Transverse colon (tissue), 4 donors: Measurements from ENCODE around the gene VAC14. TPM values are rescaled to one million over a fixed set of nuclear protein-coding genes. Genes with fewer than 3 reads are reported as not detected.
"Not testable (repeated sequence)": the region's sequence is repeated elsewhere in the genome, so short reads cannot be mapped to it uniquely, and the experiment has no call there.

Experiments
- DNase-seq: peaks from one replicate; pipeline ENCODE4 v3.0.0-alpha.2; 2019
- H3K27ac ChIP-seq, 4 donors: fragments of 200-600 bp; sonication (generic); 2 replicates each; pipeline ENCODE4 v1.5.1; 2016 to 2018; ENCODE audit warnings: inconsistent platforms in 4 of 4
- H3K27me3 ChIP-seq: fragments of 200-600 bp; sonication (generic); 2 replicates; pipeline ENCODE4 v1.5.1; 2017; ENCODE audit warnings: inconsistent platforms
- H3K36me3 ChIP-seq, 4 donors: fragments of 200-600 bp; sonication (generic); 2 replicates each; pipeline ENCODE4 v1.5.1; 2017 to 2019; ENCODE audit warnings: inconsistent platforms in 4 of 4
- H3K4me1 ChIP-seq, 4 donors: fragments of 200-600 bp; sonication (generic); 2 replicates each; pipeline ENCODE4 v1.5.1; 2017 to 2020; ENCODE audit warnings: inconsistent platforms in 4 of 4
- H3K4me3 ChIP-seq, 4 donors: fragments of 200-600 bp; sonication (generic); 1 replicate in 1 of 4; 2 replicates in 3 of 4; pipeline versions ENCODE4 v1.5.1 to v1.6.1; 2017 to 2019; ENCODE audit warnings: inconsistent platforms in 4 of 4
- H3K9me3 ChIP-seq, 2 donors: fragments of 200-600 bp; sonication (generic); 2 replicates each; pipeline ENCODE4 v1.5.1; 2017 to 2019; ENCODE audit warnings: inconsistent platforms in 2 of 2
- EP300 ChIP-seq: sonication (generic); formaldehyde crosslinking; IDR thresholded peaks from one replicate; pipeline ENCODE4 v1.6.1; 2017; ENCODE audit warnings: antibody characterized with exemption, low read depth
- POLR2A ChIP-seq: fragments of 450-650 bp; IDR thresholded peaks from one replicate; pipeline ENCODE4 v1.6.1; 2016; ENCODE audit warnings: antibody characterized with exemption, mild to moderate bottlenecking, moderate library complexity
- POLR2AphosphoS5 ChIP-seq, 3 donors: sonication (generic); formaldehyde crosslinking; IDR thresholded peaks; one replicate each; pipeline ENCODE4 v1.6.1; 2016; ENCODE audit warnings: antibody characterized with exemption in 3 of 3
- WGBS, 2 donors: methylation state at CpG; one replicate each; pipeline ENCODE4 v1.1.5; 2018; ENCODE audit warnings: low coverage in 1 of 2; 5-methylcytosine and 5-hydroxymethylcytosine counted together
- in situ Hi-C, 4 donors: fragments of 200-750 bp; cut with MboI; loops; one replicate each; pipeline versions ENCODE4 v1.15.0 to v1.15.1; 2017; ENCODE audit warnings: low sequenced_read_pairs in 3 of 4, low pct_ligation_motif_present in 1 of 4, low pct_unique_long_range_greater_than_20kb in 1 of 4
- intact Hi-C: fragments of 100-400 bp; cut with DNase I; formaldehyde crosslinking; loops from one replicate; pipeline ENCODE4 v1.15.1; 2023; ENCODE audit warnings: low total_unique reads
- total RNA-seq, 4 donors: library from RNA; depleted of rRNA; stranded (reverse); fragments of >200 nt; gene quantifications; one replicate each; pipeline ENCODE4 v1.1.0, GENCODE V29; 2016
- TF ChIP-seq, protein P1 (sequence below), 5 experiments: fragments of 200-600 bp in 3 of 5; fragments of 450-650 bp in 2 of 5; sonication (generic) in 3 of 5; IDR thresholded peaks; 1 replicate in 2 of 5; 2 replicates in 3 of 5; pipeline ENCODE4 v1.5.1; 2016 to 2017; ENCODE audit warnings: antibody characterized with exemption in 5 of 5, inconsistent platforms in 3 of 5, mild to moderate bottlenecking in 2 of 5, moderate library complexity in 1 of 5

VAC14 gene
- total RNA-seq, 4 donors from 2014 or later = 37.2 to 270 (median 64.3) TPM

DNA sequence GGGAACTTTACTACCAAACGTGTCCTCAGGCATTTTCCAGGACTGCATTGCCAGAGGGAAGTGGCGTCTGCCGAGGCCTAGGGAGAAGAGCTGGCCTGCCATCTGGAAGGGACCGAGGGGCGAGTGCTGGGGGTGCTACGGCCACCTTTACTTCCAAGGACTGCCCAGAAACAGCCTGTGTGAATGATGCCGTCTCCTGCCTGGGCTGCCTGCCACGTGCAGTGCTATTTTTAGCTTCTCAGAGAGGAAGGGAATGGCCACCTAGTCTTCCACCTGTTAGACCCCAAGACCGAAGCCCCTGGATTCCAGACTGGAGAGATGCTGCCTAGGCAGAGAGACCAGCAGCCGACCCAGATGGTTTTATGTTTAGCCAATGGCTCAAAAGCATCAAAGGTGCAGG is 57.2 kb downstream of the VAC14 start:
- Histone ChIP-seq H3K4me1 (peaks cover 24 to 45% (median 36%) of the 10 kb centered on the region in 4 donors), H3K27ac (no peak overlapping the region)
- in situ Hi-C loops = no loop called here

DNA sequence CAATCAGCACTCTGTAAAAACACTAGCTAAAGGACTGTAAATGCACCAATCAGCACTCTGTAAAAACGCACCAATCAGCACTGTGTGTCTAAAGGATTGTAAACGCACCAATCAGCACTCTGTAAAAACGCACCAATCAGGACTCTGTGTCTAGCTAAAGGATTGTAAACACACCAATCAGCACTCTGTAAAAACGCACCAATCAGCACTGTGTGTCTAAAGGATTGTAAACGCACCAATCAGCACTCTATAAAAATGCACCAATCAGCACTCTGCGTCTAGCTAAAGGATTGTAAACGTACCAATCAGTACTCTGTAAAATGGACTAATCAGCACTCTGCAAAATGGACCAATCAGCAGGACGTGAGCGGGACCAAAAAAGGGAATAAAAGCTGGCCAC is 58.0 kb downstream of the VAC14 start:
- in situ Hi-C loops, H3K9me3 ChIP-seq, H3K27me3 ChIP-seq, intact Hi-C loops, H3K27ac ChIP-seq, H3K4me3 ChIP-seq, DNase-seq, H3K36me3 ChIP-seq: not testable (repeated sequence)
- H3K4me1 ChIP-seq = peaks cover 22 to 45% (median 36%) of the 10 kb centered on the region in 4 donors
- 91 to 98% methylated on average over 6 to 9 of the region's 9 CpGs for WGBS, 2 donors

More for the DNA sequence above, 57.2 kb downstream of the VAC14 start:
- no peaks in the 10 kb centered on the region for H3K36me3 ChIP-seq
- no peaks in the 10 kb centered on the region for H3K9me3 ChIP-seq
- no peak for DNase-seq
- TF ChIP-seq EP300 = no peak
- no peak for TF ChIP-seq POLR2AphosphoS5 (IDR thresholded peaks at IDR 0.05)
- TF ChIP-seq POLR2A = no peak
- TF ChIP-seq, protein P1, sequence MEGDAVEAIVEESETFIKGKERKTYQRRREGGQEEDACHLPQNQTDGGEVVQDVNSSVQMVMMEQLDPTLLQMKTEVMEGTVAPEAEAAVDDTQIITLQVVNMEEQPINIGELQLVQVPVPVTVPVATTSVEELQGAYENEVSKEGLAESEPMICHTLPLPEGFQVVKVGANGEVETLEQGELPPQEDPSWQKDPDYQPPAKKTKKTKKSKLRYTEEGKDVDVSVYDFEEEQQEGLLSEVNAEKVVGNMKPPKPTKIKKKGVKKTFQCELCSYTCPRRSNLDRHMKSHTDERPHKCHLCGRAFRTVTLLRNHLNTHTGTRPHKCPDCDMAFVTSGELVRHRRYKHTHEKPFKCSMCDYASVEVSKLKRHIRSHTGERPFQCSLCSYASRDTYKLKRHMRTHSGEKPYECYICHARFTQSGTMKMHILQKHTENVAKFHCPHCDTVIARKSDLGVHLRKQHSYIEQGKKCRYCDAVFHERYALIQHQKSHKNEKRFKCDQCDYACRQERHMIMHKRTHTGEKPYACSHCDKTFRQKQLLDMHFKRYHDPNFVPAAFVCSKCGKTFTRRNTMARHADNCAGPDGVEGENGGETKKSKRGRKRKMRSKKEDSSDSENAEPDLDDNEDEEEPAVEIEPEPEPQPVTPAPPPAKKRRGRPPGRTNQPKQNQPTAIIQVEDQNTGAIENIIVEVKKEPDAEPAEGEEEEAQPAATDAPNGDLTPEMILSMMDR (IDR thresholded peaks at IDR 0.05) = no peak
- WGBS, 2 donors = 84 to 94% methylated on average over 8 to 10 of the region's 10 CpGs
- intact Hi-C loops = no loop called here
- no peak overlapping the region for H3K4me3 ChIP-seq
- H3K27me3 ChIP-seq = no peaks in the 10 kb centered on the region

DNA sequence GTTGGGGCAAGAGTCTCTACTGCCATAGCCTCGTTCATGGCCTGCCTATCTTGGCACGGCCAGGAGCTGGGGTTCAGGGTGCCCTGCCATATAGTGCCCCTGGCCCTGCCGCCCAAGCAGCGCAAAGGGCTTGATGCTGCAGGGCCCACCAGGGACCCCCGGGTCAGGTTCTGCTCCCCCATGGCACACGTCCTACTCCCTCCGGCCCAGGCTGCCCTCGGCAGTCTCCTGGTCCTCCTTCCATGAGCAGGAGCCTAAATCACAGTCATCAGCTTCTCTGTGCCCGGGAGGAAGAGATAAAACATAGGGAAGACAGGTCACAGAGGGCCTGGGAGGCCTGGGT is 59.2 kb downstream of the VAC14 start:
- peaks cover 23 to 45% (median 31%) of the 10 kb centered on the region in 4 donors for H3K4me1 ChIP-seq
- in situ Hi-C loops (no loop called here), intact Hi-C loops (no loop called here)
- no peaks in the 10 kb centered on the region for H3K36me3 ChIP-seq
- WGBS, 2 donors = 82% methylated on average over 9 of the region's 9 CpGs; no CpG with 5 or more reads in 1 of the 2 donors
- H3K27me3 ChIP-seq = no peaks in the 10 kb centered on the region
- DNase-seq = no peak
- no peak overlapping the region for H3K4me3 ChIP-seq
- TF ChIP-seq, protein P1 (IDR thresholded peaks at IDR 0.05) = no peak
- TF ChIP-seq POLR2AphosphoS5 (IDR thresholded peaks at IDR 0.05) (no peak), POLR2A (no peak), EP300 (no peak)
- peak overlapping the region in 2 of 4 donors; percentile 33 to 46 for H3K27ac ChIP-seq
- H3K9me3 ChIP-seq = no peaks in the 10 kb centered on the region

DNA sequence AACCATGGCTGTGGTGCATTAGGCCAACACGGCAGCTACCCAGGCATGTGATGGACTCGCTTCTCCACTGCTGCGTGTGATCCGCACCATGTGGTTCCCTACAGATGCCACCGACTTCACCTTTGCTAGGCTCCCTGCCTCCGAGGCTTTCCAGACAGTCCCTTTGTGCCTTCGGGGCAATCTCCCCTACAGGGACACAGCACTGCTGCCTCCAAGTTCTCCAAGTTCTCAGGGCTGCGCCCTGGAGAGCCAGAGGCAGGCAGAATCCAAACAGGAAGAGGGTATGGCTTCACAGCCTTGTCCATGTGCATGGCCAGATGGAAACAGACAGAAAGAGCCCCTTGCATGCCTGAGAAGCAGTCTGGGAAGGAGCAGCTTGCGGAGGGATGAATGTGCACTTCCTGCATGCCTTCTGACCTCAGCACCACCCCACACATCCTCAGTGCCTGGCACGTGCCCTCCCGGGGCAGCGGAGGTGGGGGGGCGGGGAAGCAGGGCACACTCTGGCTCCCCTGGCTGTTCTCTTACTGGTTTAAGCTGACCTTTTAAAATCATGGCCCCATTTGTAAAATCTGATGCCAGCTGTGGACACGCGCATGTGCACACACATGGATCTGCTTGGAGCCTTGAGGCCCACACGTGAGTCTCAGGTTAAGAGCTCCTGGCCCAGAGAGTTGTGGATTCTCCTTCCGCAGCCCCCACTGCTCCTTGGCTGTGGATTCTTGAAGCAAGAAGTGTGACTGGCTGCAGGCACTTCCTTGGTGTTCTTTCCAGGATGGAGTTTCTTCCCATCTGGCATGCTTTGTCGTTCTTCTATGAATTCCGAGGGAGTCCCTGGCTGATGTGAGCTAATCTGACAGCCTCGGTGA is 59.8 kb downstream of the VAC14 start:
- H3K4me1 ChIP-seq = peaks cover 20 to 44% (median 26%) of the 10 kb centered on the region in 4 donors
- WGBS, 2 donors = 60 to 81% methylated on average over 1 to 20 of the region's 20 CpGs
- intact Hi-C loops = no loop called here
- no peaks in the 10 kb centered on the region for H3K36me3 ChIP-seq
- H3K4me3 ChIP-seq = no peak overlapping the region
- DNase-seq = no peak
- in situ Hi-C loops = no loop called here
- H3K27ac ChIP-seq = peak overlapping the region; percentile 27 to 46 (median 37)
- no peaks in the 10 kb centered on the region for H3K9me3 ChIP-seq
- no peaks in the 10 kb centered on the region for H3K27me3 ChIP-seq
- no peak for TF ChIP-seq EP300
- TF ChIP-seq POLR2A = no peak
- TF ChIP-seq, protein P1 (IDR thresholded peaks at IDR 0.05) = no peak
- no peak for TF ChIP-seq POLR2AphosphoS5 (IDR thresholded peaks at IDR 0.05)
